ENCODE data around the gene FBLN1.
A peak's percentile ranks its signal among the peaks of the same experiment; 100 is the strongest.

The FBLN1 gene

DNA sequence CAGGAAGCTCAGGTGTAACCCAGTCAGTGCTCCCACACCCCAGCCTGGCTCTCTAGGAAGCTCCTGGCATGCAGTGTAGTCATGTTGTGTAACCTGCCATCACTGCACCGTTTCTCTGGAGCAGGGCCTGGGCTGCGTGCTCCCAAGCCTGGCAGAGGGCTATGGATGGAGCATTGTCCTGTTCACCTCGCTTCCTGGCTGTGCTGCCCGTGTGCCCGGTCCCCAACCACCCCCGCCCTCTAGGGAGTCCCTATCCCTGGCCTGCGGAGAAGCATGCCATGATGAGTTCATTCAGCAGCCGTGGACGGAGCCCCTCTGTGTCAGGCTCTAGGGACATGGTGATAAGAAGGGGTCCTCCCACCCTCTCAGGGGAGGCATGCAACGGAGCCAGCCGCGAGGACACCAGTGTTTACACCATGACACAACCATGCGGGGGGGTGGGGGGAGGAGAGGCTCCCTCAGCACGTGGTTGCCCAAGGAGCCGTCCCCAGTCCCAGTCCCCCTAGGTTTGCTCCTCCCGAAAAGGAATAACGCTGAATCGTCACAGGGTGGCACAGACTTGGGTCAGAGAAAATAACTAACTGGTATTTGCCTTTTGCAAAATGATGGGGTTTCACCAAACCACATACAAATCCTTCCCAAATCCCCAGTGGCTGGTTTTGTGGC, 73.1 kb downstream of the FBLN1 start:
- no peak for DNase-seq (ENCODE audit: low read depth, low spot score)
- H3K4me3 ChIP-seq (ENCODE audit: low read length) = no peak overlapping the region

DNA sequence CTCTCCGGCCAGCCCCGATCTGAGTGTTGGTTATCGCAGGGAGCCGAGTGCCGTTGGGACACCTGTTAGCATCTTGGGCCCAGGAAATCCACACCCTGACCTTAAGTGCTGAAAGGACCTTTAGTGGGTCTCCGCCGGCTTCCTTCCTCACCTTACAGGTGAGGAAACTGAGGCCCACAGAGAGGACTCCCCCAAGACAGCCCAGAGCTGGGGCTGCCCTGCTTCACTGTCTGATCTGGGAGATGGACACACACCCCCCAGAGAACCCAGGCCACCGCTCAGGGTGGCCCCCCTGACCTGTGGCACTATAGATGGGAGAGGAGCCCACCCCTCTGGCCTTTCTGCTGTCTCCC, 73.6 kb downstream of the FBLN1 start:
- H3K4me3 ChIP-seq (ENCODE audit: low read length) = no peak overlapping the region
- no peak for DNase-seq (ENCODE audit: low read depth, low spot score)

DNA sequence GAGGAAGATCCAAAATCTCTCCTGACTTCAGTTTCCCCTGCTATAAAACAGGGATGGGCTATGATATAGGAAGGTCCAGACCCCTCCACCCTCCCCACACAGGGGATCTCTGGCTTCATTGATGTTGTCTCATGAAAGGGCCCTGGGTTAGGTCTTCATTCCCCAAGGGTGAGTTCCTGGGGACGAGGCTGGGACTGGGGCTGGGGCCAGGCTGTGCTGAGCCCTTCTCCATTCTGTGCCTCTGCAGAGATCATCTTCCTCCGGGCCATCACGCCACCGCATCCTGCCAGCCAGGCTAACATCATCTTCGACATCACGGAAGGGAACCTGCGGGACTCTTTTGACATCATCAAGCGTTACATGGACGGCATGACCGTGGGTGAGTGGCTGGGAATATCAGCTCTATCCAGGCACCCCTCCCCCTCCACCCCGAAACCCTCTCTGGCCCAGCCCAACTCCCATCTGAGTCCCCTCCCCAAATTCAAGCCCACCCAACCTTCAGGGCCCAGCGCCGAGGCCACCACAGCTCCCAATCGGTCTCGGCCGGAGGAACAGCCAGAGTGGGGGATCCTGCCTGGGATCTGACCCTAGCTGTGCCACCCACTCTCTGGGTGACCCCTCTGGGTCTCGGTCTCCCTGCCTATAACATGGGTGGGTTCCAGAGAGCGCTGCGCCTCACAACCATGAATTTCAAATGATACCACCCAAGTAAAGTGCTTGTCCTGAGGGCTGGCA, 74.2 kb downstream of the FBLN1 start:
- no peak overlapping the region for H3K4me3 ChIP-seq (ENCODE audit: low read length)
- no peak for DNase-seq (ENCODE audit: low read depth, low spot score)

DNA sequence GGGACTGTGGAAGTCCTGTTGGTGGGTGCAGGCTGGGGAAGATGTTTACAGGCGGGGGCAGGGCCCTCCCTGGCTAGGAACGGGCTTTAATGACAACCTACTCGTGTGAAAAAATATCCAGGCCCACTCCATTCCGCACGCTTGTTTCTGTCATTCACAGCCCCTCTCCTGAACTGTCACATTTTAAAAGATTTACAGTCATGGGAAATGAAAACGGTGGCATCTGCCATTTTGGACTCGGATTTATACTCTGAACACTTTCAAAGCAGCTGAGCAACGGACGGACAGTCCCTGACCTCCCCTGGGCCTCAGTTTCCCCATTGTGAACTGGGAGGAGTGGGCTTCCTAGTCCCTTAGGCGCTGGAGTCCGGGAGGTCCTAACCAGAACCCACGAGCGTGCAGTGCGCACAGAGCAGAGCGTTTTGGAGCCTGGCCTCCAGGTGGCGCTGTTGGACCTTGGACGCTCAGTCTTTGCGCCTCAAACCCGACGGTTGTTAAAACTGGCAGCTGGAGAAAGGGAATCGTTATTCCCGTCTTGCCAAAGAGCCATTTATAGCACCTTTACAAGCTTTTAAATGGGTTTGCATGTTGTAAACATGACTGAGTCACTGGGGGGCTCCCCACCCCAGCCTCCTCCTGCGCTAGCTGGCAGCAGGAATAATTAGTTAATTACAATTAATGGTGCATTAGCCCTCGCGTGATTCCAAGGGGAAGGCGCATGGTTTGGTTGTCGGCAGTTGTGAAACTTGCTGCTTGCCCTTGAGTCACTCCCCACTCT, 75.3 kb downstream of the FBLN1 start:
- DNase-seq (ENCODE audit: low read depth, low spot score) = peak; percentile 64
- no peak overlapping the region for H3K4me3 ChIP-seq (ENCODE audit: low read length)

DNA sequence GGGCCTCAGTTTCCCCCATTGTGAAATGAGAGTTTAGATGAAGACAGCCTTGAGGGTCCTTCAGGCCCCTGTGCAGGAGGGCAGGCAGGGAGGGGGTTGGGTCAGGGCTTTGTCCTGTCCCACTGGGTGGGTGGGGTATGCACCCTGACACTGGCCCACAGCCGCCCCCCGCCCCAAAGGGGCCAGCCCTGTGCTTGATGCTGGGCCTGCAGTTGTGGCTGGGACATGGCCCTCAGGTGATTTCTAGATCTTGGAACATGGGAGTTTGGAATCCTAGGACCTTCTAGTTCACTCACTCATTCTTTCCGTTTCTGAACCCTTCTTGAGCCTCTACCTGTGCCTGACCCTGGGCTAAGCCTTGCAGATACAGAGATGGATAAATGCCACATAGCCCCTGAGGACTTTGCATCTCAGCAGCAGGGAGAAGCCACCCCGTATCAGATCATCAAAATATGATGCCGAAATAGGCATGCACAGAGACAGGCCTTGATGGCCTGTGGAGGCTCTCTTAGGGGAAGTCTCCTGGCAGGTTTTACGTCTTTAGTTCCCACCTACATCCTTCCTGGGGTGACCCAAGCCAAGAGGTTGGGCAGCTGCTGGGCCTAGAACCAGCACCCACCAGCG, 76.0 kb downstream of the FBLN1 start:
- no peak overlapping the region for H3K4me3 ChIP-seq (ENCODE audit: low read length)
- DNase-seq (ENCODE audit: low read depth, low spot score) = no peak

DNA sequence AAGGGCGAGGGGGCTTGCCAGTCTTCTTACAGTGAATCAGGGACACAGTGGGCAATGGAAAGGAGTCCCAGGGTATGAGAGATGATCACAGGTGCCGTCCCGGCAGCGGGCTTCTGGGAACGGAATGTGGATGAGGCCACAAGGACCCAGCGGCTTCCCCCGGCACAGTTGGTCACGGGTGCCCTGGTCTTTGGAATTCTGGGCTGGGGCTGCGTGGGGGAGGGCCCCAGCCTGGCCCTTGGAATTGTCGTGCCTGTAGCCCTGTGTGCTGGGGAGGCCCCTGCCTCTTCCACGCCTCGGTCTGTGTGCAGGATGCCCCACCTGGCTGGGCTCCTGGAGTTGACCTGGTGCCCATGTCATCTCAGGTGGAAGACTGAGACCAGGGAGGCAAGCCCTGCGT, 76.6 kb downstream of the FBLN1 start:
- no peak for DNase-seq (ENCODE audit: low read depth, low spot score)
- H3K4me3 ChIP-seq (ENCODE audit: low read length) = no peak overlapping the region

DNA sequence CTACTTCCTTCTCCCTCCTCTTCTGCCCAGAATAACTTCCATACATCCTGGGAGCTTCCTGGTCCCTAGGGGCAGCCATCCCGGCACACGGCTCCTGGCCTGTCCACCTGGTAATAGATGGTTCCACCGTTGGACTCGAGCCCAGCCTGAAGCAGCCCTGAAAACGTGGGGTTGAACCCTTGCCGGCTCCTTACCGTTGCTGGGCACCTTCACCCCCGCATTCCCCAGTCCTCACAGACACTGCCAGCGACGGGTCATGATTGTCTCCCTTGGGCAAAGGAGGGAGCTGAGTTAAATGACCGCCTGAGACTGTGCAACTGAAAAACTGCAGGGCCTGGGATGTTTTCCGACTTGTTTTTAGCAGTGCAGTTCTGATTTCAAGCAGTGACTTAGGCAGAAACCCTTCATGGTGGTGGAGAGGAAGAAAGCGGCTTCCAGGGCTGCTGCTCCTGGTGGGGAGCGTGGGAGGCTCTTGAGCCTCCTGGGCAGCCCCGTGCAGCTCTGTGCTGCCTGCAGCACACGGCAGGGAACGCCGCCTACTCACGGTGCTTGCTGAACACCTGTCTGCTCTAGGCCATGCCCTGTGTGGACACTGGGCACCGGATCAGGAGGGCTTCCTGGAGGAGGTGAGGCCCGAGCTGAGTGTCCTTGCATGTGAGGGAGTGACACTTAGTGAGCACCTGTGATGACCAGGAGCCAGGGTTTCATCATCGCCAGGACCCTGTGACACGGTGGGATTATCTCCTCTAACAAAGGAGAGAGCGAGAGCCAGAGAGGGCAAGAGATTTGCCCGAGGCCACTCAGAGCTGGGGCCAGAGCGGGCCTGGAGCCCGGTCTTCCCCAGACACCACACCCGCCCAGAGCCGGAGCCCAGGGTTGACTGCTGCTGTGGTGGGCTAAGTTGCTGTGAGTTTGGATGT, 77.4 kb downstream of the FBLN1 start:
- DNase-seq (ENCODE audit: low read depth, low spot score) = no peak

DNA sequence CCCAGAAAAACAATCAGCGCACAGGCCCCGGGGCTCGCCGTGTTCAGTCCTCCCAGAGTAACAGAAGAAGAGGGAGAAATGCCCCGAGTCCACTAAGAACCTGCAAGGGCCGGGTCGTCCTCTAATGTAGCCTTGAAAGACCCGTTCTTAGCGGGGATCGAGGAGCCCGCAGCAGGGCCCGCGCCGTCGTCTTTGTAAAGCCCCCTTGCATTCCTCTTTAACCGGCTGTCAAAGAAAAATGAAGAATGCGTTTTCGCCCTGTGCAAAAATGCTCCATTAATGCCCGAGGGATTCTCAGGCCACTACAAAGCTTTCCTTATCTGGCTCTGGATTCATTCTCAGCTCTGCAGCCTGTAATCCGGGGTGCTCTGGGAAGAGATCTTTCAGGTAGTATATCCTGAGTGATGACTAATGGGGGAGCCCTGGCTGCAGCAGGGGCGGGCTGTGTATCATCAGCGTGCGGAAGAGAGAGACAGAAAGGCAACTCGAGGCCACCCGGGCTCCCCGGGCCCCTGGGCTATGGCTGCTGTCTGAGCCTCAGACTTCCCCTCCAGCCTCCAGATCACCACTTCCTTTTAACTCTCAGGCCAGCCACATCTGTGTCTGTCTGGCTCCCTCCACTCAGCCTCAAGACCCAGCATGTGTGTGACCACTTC, 78.2 kb downstream of the FBLN1 start:
- no peak overlapping the region for H3K4me3 ChIP-seq (ENCODE audit: low read length)
- no peak for DNase-seq (ENCODE audit: low read depth, low spot score)

More for the DNA sequence above, 77.4 kb downstream of the FBLN1 start:
- no peak overlapping the region for H3K4me3 ChIP-seq (ENCODE audit: low read length)

DNA sequence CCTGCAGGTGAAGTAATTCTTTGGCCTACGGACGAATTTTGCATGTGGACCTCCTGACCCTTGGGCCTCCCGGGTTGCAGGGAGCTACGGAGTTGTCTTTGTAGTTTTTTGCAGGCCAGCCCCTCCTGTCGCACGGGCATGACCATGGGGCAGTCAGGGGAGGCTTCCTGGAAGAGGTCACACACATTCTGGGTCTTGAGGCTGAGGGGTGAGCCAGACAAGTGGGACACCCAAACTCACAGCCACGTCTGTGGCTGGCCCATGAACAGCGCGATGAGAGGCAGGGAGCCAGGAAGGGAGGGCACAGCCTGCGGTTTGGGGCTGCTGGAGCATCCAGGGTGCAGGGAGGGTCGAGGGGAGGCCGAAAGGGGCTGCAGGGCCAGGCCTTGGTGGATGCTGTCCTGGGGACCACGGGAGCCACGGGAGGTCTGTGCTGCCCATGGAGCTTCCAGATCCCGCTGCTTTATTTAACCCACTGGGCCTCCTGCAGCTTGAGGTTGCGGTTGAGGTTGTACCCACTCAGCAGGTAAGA, 78.9 kb downstream of the FBLN1 start:
- no peak for DNase-seq (ENCODE audit: low read depth, low spot score)
- no peak overlapping the region for H3K4me3 ChIP-seq (ENCODE audit: low read length)

DNA sequence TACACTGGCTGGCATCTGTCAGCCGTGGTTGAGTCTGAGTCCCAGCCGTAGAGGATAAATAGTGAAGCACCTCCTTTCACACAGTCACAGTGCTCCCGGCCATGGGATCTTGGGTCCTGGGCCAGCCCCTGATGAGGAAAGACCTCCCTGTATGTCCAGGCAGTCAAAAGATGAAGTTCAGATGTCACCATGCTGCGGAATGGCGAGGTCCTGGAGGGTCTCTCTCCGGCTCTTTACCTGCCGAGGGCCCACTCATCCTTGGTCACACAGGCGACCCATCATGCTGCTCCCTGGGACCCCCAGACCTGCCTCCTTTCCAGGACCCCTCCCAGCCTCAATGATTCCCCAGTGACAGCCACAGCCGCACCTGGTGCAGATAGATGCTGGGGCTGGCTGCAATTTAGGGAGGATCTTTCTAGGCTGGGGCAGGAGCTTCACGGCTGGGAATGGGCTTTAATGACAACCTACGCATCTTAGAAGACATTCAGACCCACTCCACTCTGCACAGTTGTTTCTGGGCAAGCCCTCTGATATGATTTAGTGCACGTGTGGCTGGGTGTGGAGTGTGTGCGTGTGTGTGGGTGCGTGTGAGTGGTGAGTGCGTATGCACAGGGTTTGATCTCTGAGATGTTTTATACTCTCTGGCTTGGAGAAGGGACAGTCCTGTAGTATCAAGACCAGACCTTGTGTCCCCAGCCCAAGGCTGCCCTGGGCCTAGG, 79.7 kb downstream of the FBLN1 start:
- no peak for DNase-seq (ENCODE audit: low read depth, low spot score)
- H3K4me3 ChIP-seq (ENCODE audit: low read length) = no peak overlapping the region

DNA sequence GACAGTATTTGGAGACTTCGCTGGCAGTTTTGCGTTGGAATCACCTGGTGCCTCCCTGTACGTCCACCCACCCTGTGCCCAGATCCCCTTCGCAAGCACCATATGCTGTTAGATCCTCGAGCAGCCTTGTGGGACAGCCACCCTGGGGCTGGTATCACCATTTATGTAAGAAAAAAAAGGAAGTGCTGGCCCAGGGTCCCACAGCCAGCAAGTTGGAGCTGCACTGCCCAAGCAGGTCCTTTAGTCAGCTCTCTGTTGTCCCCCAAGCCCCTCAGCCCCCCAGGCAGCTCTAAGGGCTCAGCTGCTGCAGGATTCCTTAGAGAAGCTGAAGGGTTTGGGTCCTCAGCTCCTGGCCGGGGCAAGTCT, 80.3 kb downstream of the FBLN1 start:
- no peak for DNase-seq (ENCODE audit: low read depth, low spot score)
- H3K4me3 ChIP-seq (ENCODE audit: low read length) = no peak overlapping the region

DNA sequence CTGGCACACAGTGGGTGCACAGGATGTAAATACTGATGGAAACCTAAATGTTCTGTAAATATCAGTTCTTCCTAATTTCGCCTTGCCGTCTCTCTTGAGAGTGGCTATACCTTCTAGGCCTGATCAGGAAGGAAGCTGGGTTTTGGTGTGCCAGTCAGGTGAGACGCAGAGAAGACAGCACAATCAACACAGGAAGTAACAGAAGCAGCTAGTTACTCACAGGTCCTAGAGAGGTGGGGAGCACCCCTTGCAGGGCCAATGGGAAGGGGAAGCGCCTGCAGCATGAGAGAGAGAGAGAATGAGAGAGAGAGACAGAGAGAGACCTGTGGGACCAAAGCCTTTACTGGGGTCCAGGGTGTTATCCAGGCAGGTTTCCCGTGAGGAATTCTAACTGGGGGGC, 80.8 kb downstream of the FBLN1 start:
- peak; percentile 54 for DNase-seq (ENCODE audit: low read depth, low spot score)
- no peak overlapping the region for H3K4me3 ChIP-seq (ENCODE audit: low read length)

DNA sequence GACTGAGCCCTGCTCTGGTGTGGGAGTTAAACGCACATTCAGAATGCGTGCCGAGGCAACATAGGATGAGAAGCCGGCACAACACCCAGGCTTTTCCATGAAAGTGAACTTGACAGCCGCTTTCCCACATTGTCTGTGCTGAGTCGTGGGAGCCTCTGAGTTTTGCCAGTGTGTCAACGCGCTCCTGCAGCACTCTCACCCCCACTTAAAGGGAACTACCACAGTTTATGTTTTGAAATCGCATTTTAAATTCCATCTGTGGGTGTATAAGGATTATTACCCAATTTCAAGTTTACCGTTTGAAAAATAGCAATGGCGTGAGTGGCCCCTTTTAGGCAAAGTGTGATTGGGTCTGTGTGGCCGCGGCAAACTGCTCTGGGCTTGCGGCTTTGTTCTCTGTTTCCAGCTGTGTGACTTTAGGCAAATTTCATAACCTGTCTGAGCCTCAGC, 81.5 kb downstream of the FBLN1 start:
- no peak for DNase-seq (ENCODE audit: low read depth, low spot score)
- H3K4me3 ChIP-seq (ENCODE audit: low read length) = no peak overlapping the region

DNA sequence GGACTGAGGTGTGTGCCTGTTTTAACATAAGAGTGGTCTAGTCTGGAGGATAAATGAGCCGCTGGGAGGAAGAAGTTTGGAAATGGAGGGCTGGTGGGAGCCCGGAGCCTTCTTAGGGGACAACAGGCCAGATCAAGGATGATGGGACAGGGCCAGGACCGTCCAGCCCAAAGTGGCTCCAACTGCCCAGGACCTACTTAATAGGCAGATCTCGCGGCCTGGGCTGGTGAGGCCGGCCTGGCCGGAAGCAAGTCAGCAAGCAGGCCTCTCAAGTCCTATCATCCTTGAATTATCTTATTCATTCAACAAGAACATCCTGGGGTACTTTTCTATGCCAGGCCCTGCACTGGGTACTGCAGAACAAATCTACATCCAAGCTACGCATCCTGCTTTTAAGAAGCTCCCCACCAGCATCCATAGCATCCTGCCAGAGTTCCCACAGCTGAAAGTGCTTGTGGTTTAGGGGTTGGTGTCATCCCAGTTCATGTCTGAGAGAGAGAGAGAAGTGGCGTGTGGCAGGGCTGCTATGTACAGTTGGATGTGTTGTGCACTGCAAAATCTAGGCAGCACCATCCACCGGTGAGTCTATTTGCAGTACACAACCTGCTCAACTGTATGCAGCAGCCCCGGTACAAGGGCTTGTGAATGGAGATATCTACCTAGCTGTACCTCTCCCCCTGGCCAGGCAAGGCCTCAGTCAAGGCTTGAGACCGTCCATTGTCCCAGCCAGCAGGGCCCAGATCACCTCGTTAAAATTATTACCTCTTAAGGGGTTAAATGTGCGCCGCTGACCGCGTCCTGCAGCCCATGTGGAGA, 82.1 kb downstream of the FBLN1 start:
- no peak for DNase-seq (ENCODE audit: low read depth, low spot score)
- no peak overlapping the region for H3K4me3 ChIP-seq (ENCODE audit: low read length)

DNA sequence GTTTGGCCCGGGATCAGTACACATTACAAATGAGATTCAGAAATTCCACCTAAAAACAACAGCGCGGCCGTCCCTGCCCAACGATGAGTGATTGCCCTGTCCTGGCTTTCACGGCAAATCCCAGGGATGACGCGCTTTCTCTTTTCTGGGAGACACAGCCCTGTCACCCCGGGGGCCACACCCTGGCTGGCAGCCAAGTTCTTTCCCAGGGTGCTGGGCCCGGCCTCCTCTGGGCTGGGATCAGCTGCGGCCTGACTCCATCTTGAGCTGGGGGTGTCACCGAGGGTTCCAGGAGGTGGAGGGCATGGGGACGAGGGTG, 82.7 kb downstream of the FBLN1 start:
- no peak overlapping the region for H3K4me3 ChIP-seq (ENCODE audit: low read length)
- DNase-seq (ENCODE audit: low read depth, low spot score) = no peak

DNA sequence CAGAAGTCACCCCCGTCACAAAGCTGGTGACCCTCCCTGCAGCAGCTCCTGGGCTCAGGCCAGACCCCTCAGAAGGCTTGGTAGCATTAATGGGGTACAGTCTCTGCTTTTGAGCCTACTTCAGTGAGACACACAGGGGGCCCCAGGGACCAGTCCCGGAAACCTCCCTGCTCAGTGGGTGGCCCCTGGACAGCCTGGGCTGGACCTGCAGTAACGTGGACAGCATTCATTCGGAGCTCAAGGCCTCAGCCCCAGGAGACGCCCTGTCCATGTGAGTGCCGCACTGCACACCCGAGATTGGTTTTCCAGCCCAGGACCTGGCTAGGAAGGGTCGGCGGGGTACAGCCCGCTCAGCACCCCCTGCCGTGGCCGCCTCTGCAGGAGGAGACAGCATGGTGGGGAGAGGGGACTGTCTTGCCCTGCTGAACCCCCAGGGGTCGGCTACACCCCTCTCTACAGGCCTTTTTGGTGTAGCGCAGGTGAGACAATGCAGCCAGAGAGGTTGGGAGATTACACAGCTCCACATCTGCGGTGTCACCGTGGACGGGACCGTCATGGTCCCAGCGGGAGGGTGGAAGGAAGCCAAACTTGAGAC, 83.4 kb downstream of the FBLN1 start:
- H3K4me3 ChIP-seq (ENCODE audit: low read length) = no peak overlapping the region
- DNase-seq (ENCODE audit: low read depth, low spot score) = no peak
